HG02763 (cell line): ENCODE data around the gene ZNF831.

ENCODE experiments used
- ATAC-seq: cut with Tn5 transposase; IDR thresholded peaks from one replicate; pipeline ENCODE4 v1.9.1; 2021; ENCODE audit warnings: mild to moderate bottlenecking, moderate library complexity; ENCODE audit not compliant: unreplicated experiment

Gene ZNF831

GRCh38 chr20:59139998-59140397, 23.6 kb upstream of the ZNF831 start:
- ATAC-seq: no peak

GRCh38 chr20:59141818-59142581, 21.6 kb upstream of the ZNF831 start:
- no peak for ATAC-seq

GRCh38 chr20:59143326-59143725, 20.3 kb upstream of the ZNF831 start:
- no peak for ATAC-seq

- no peak for ATAC-seq
Observed at GRCh38 chr20:59144179-59144830, 19.3 kb upstream of the ZNF831 start.

GRCh38 chr20:59144831-59145196, 18.8 kb upstream of the ZNF831 start:
- no peak for ATAC-seq

- no peak for ATAC-seq
Observed at GRCh38 chr20:59145247-59145923, 18.2 kb upstream of the ZNF831 start.

- no peak for ATAC-seq
Observed at GRCh38 chr20:59145924-59146779, 17.5 kb upstream of the ZNF831 start.

GRCh38 chr20:59146780-59147565, 16.6 kb upstream of the ZNF831 start:
- ATAC-seq: no peak

GRCh38 chr20:59147586-59147985, 16.0 kb upstream of the ZNF831 start:
- ATAC-seq: no peak

GRCh38 chr20:59148701-59149493, 14.7 kb upstream of the ZNF831 start:
- ATAC-seq: no peak

GRCh38 chr20:59149678-59150504, 13.7 kb upstream of the ZNF831 start:
- no peak for ATAC-seq

GRCh38 chr20:59150821-59151251, 12.8 kb upstream of the ZNF831 start:
- ATAC-seq: no peak

GRCh38 chr20:59151391-59151790, 12.2 kb upstream of the ZNF831 start:
- no peak for ATAC-seq

- no peak for ATAC-seq
Observed at GRCh38 chr20:59151820-59152219, 11.8 kb upstream of the ZNF831 start.

GRCh38 chr20:59152559-59153354, 10.9 kb upstream of the ZNF831 start:
- ATAC-seq: no peak

- no peak for ATAC-seq
Observed at GRCh38 chr20:59153355-59153681, 10.3 kb upstream of the ZNF831 start.

- no peak for ATAC-seq
Observed at GRCh38 chr20:59153832-59154231, 9.8 kb upstream of the ZNF831 start.
